Naive thymus-derived CD8-positive, alpha-beta T cell (primary cell): ENCODE measurements around the gene DXO. TPM values are rescaled to one million over a fixed set of nuclear protein-coding genes. Genes with fewer than 3 reads are reported as not detected.
"Not testable (repeated sequence)": the region's sequence is repeated elsewhere in the genome, so short reads cannot be mapped to it uniquely, and the experiment has no call there.

Experiments used
- ATAC-seq, 2 donors: fragments of 150-1000 bp; cut with Tn5 transposase in 1 of 2; sonication (Bioruptor Pico), chemical (Tn5 transposase) in 1 of 2; 1 replicate in 1 of 2; 2 replicates in 1 of 2; pipeline ENCODE4 v1.10.0; 2021; ENCODE audit warnings: mild to moderate bottlenecking in 2 of 2, moderate library complexity in 2 of 2
- POLR2A ChIA-PET: fragments of 350-600 bp; sonication (Branson Sonifier 250); formaldehyde crosslinking; loops from one replicate; lab custom pipeline; 2021; ENCODE audit warnings: antibody characterized with exemption; lab: Charles Lee
- DNase-seq, 10 donors: peaks; one replicate each; pipeline versions ENCODE4 v3.0.0 to v3.0.0-alpha.2; 2020 to 2022
- H3K27ac Mint-ChIP-seq, 10 donors: one replicate each; pipeline ENCODE4 v1.8.0; 2020 to 2022; ENCODE audit warnings: mild to moderate bottlenecking in 10 of 10, mixed read lengths in 10 of 10, moderate library complexity in 4 of 10, inconsistent platforms in 1 of 10
- H3K27me3 Mint-ChIP-seq, 5 donors: one replicate each; pipeline ENCODE4 v1.8.0; 2021 to 2022; ENCODE audit warnings: mixed read lengths in 5 of 5
- H3K36me3 Mint-ChIP-seq, 3 donors: one replicate each; pipeline ENCODE4 v1.8.0; 2020 to 2022; ENCODE audit warnings: mixed read lengths in 3 of 3, mild to moderate bottlenecking in 2 of 3, inconsistent platforms in 1 of 3
- H3K4me1 Mint-ChIP-seq, 4 donors: one replicate each; pipeline ENCODE4 v1.8.0; 2021 to 2022; ENCODE audit warnings: mixed read lengths in 4 of 4
- H3K4me3 Mint-ChIP-seq, 10 donors: one replicate each; pipeline ENCODE4 v1.8.0; 2020 to 2022; ENCODE audit warnings: mild to moderate bottlenecking in 10 of 10, mixed read lengths in 10 of 10, moderate library complexity in 6 of 10, inconsistent platforms in 1 of 10
- H3K9me3 Mint-ChIP-seq, 9 donors: one replicate each; pipeline ENCODE4 v1.8.0; 2020 to 2022; ENCODE audit warnings: mixed read lengths in 9 of 9, mild to moderate bottlenecking in 3 of 9, inconsistent platforms in 1 of 9, moderate library complexity in 1 of 9
- polyA plus RNA-seq, 3 donors: library from polyadenylated mRNA; unstranded; fragments of 300-500 nt; fragmentation: Illumina TruSeq; gene quantifications; one replicate each; pipeline ENCODE4 v1.2.3, GENCODE V29; 2021
- total RNA-seq, 8 experiments: library from RNA in 2 of 8; stranded (reverse) in 2 of 8; gene quantifications; one replicate each; pipeline ENCODE4 v1.2.3 and lab custom pipeline; 2021 to 2026

The DXO gene
- total and polyA plus RNA-seq, 5 experiments from 2014 or later = 12.5 to 41.0 (median 16.4) TPM

DNA sequence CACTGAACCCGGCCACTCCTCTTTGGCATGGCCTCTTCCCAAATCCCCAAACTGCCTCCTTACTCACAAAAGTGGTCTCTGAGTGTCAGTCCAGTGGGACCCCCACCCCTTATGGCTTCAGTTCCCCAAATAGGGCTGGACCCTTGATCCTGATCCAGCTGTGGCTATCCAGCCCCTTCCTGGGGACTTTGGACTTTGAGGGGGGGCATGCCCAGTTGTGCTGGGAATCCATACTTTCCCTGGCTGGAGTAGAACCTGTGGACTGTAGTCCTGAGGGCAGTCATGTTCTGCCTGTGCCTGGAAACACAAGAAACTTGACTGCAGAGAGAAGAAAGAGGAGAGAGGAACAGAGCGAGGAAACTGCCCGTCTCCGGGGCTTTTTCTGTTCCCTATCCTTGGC, 32.5 kb upstream of the DXO start:
- H3K4me1 Mint-ChIP-seq = peaks cover 2 to 11% (median 8%) of the 10 kb centered on the region in 4 donors
- DNase-seq, H3K27me3 Mint-ChIP-seq, ATAC-seq, POLR2A ChIA-PET, H3K36me3 Mint-ChIP-seq, H3K9me3 Mint-ChIP-seq: not testable (repeated sequence)
- peak overlapping the region in 1 of 10 donors; percentile 22 for H3K27ac Mint-ChIP-seq
- H3K4me3 Mint-ChIP-seq = peak overlapping the region in 1 of 10 donors; percentile 21

DNA sequence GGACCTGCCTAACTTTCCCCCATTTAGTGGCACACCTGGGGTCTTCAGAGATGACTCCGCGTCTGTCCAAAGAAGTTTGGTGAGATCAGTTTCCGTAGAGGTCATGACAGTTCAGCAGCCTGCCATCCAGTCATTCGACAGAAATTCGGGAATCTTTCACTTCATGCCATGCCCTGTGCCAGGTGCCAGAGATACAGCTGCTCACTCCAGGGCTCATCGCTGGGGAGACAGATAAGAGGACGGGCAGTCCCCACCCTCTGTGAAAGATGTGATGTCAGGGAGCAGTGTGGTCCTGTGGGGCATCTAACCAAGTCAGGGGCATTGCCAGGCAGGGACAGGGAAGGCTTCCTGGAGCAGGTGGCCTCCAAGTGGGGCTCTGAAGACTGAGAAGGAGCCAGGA, 31.4 kb upstream of the DXO start:
- DNase-seq, H3K36me3 Mint-ChIP-seq, ATAC-seq, POLR2A ChIA-PET, H3K9me3 Mint-ChIP-seq, H3K27me3 Mint-ChIP-seq, H3K4me3 Mint-ChIP-seq, H3K27ac Mint-ChIP-seq: not testable (repeated sequence)
- peaks cover 2 to 11% (median 8%) of the 10 kb centered on the region in 4 donors for H3K4me1 Mint-ChIP-seq

DNA sequence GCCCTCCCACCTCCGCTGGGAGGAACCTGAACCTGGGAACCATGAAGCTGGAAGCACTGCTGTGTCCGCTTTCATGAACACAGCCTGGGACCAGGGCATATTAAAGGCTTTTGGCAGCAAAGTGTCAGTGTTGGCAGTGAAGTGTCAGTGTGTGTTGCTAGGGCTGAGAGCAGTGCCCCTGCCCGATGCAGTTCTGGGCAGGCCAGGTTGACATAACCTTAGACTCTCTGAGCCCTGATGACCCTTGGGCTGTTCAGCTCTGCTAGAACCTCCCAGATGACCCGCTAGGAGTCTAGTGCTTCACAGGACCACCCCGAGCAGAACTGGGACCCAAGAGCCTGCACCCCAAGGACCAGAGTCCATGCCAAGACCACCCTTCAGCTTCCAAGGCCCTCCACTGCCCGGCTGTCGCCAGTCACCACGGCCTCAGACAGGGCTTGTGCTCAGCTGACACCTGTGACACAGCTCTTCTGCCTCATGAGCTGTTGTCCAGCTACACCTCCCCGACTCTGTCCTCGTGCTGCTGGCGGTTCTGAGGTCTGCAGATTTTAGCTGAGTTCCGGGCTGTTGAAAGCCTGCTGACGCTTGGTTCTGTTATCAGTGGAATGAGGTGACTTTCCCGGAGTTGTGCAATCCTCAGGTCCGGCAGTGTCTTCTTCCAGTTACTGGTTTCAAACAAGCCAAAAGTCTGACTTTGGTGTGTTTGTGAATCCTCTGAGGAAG, 30.8 kb upstream of the DXO start:
- H3K36me3 Mint-ChIP-seq, DNase-seq, H3K9me3 Mint-ChIP-seq, POLR2A ChIA-PET, H3K27ac Mint-ChIP-seq, ATAC-seq, H3K4me3 Mint-ChIP-seq, H3K27me3 Mint-ChIP-seq: not testable (repeated sequence)
- peaks cover 2 to 11% (median 8%) of the 10 kb centered on the region in 4 donors for H3K4me1 Mint-ChIP-seq

GRCh38 chr6:31996385-31996784, 24.4 kb upstream of the DXO start:
- POLR2A ChIA-PET, H3K4me1 Mint-ChIP-seq, H3K36me3 Mint-ChIP-seq, H3K9me3 Mint-ChIP-seq, ATAC-seq, H3K27me3 Mint-ChIP-seq, H3K4me3 Mint-ChIP-seq, H3K27ac Mint-ChIP-seq: not testable (repeated sequence)
- peak in 1 of 10 donors; percentile 6 for DNase-seq

GRCh38 chr6:31994421-31994820, 22.5 kb upstream of the DXO start:
- ATAC-seq, H3K4me1 Mint-ChIP-seq, H3K27me3 Mint-ChIP-seq, H3K27ac Mint-ChIP-seq, H3K9me3 Mint-ChIP-seq, POLR2A ChIA-PET, H3K4me3 Mint-ChIP-seq, H3K36me3 Mint-ChIP-seq: not testable (repeated sequence)
- DNase-seq = peak in 1 of 10 donors; percentile 23

GRCh38 chr6:31989363-31989762, 17.4 kb upstream of the DXO start:
- H3K4me1 Mint-ChIP-seq, DNase-seq, H3K27ac Mint-ChIP-seq, H3K36me3 Mint-ChIP-seq, H3K4me3 Mint-ChIP-seq, H3K9me3 Mint-ChIP-seq, H3K27me3 Mint-ChIP-seq, ATAC-seq, POLR2A ChIA-PET: not testable (repeated sequence)

DNA sequence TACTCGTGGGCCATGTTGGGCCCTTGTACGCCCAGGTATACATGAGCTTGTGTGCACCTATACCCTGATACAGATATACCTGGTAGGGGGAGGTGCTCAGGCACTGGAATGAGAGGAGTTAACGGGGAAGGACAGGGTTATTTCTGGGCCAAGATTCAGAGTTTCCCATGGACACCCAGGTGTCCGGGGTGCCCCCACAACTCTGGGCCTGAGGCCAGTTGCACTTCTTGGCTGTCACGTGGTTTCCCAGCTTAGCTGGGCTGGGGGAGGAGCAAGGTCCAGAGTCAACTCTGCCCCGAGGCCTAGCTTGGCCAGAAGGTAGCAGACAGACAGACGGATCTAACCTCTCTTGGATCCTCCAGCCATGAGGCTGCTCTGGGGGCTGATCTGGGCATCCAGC, 9.8 kb upstream of the DXO start, which contains the start of gene C4A:
C4A (plus strand) TSS at position 314 of the 400 bp plus-strand sequence; CDS start at position 365, 51 bp downstream.
- H3K4me3 Mint-ChIP-seq, H3K27ac Mint-ChIP-seq, ATAC-seq, H3K9me3 Mint-ChIP-seq, POLR2A ChIA-PET, DNase-seq, H3K36me3 Mint-ChIP-seq, H3K27me3 Mint-ChIP-seq: not testable (repeated sequence)
- peaks cover 2 to 19% (median 14%) of the 10 kb centered on the region in 4 donors for H3K4me1 Mint-ChIP-seq

GRCh38 chr6:31980998-31981397, 9.1 kb upstream of the DXO start:
- DNase-seq, POLR2A ChIA-PET, H3K27ac Mint-ChIP-seq, H3K36me3 Mint-ChIP-seq, H3K27me3 Mint-ChIP-seq, H3K9me3 Mint-ChIP-seq, H3K4me3 Mint-ChIP-seq, ATAC-seq: not testable (repeated sequence)
- peaks cover 2 to 19% (median 14%) of the 10 kb centered on the region in 4 donors for H3K4me1 Mint-ChIP-seq

GRCh38 chr6:31980195-31980876, 8.4 kb upstream of the DXO start:
- peak in 1 of 10 donors; percentile 42 for DNase-seq
- H3K4me3 Mint-ChIP-seq, H3K36me3 Mint-ChIP-seq, ATAC-seq, H3K27me3 Mint-ChIP-seq, H3K9me3 Mint-ChIP-seq: not testable (repeated sequence)
- H3K4me1 Mint-ChIP-seq = peaks cover 2 to 20% (median 14%) of the 10 kb centered on the region in 4 donors
- POLR2A ChIA-PET = interaction anchor here (0.6 to 0.9 kb wide), 2 partner anchors 83 to 774 kb away, joined by 4 read pairs; partner anchors contain the start of gene EHMT2
- H3K27ac Mint-ChIP-seq = peak overlapping the region in 9 of 10 donors; percentile 20 to 95 (median 86)

GRCh38 chr6:31979238-31979898, 7.4 kb upstream of the DXO start:
- DNase-seq (peak in 1 of 10 donors; percentile 9), ATAC-seq (peak in 1 of 2 donors; percentile 48)
- peaks cover 0 to 6% (median 0%) of the 10 kb centered on the region in 3 donors for H3K36me3 Mint-ChIP-seq
- POLR2A ChIA-PET = interaction anchor here (0.6 to 0.9 kb wide), 2 partner anchors 82 to 773 kb away, joined by 4 read pairs; partner anchors contain the start of gene EHMT2
- no peaks in the 10 kb centered on the region for H3K27me3 Mint-ChIP-seq
- H3K4me1 Mint-ChIP-seq = peaks cover 5 to 23% (median 14%) of the 10 kb centered on the region in 4 donors
- H3K27ac Mint-ChIP-seq = peak overlapping the region; percentile 23 to 95 (median 88)
- peak overlapping the region in 5 of 10 donors; percentile 4 to 56 (median 43) for H3K4me3 Mint-ChIP-seq
- H3K9me3 Mint-ChIP-seq = no peaks in the 10 kb centered on the region

- no peaks in the 10 kb centered on the region for H3K27me3 Mint-ChIP-seq
- POLR2A ChIA-PET = no interaction called here
- no peaks in the 10 kb centered on the region for H3K9me3 Mint-ChIP-seq
- DNase-seq = peak in 2 of 10 donors; percentile 12 to 31
- peak overlapping the region in 6 of 10 donors; percentile 3 to 69 (median 47) for H3K4me3 Mint-ChIP-seq
- ATAC-seq = no peak
- peaks cover 0 to 8% (median 0%) of the 10 kb centered on the region in 3 donors for H3K36me3 Mint-ChIP-seq
- peak overlapping the region; percentile 32 to 95 (median 87) for H3K27ac Mint-ChIP-seq
- peaks cover 5 to 27% (median 16%) of the 10 kb centered on the region in 4 donors for H3K4me1 Mint-ChIP-seq
Observed at GRCh38 chr6:31978831-31979230, 6.9 kb upstream of the DXO start.

- DNase-seq (peak in 1 of 10 donors; percentile 19), ATAC-seq (no peak)
- POLR2A ChIA-PET = interaction anchor here (0.7 kb wide), 1 partner anchor 130 kb away, joined by 3 read pairs; no protein-coding TSS in a partner anchor
- Mint-ChIP-seq H3K4me3 (no peak overlapping the region), H3K4me1 (peaks cover 14 to 35% (median 23%) of the 10 kb centered on the region in 4 donors), H3K27ac (peak overlapping the region in 4 of 10 donors; percentile 17 to 70 (median 45)), H3K36me3 (peaks cover 0 to 8% (median 0%) of the 10 kb centered on the region in 3 donors), H3K27me3 (no peaks in the 10 kb centered on the region), H3K9me3 (no peaks in the 10 kb centered on the region)
Observed at GRCh38 chr6:31977816-31978431, 6.0 kb upstream of the DXO start.
